Measurements from ENCODE around the gene LRMDA. TPM values are rescaled to one million over a fixed set of nuclear protein-coding genes. Genes with fewer than 3 reads are reported as not detected.

The LRMDA gene
- total RNA-seq, 1 donor from 2014 or later = 7.3 TPM

DNA sequence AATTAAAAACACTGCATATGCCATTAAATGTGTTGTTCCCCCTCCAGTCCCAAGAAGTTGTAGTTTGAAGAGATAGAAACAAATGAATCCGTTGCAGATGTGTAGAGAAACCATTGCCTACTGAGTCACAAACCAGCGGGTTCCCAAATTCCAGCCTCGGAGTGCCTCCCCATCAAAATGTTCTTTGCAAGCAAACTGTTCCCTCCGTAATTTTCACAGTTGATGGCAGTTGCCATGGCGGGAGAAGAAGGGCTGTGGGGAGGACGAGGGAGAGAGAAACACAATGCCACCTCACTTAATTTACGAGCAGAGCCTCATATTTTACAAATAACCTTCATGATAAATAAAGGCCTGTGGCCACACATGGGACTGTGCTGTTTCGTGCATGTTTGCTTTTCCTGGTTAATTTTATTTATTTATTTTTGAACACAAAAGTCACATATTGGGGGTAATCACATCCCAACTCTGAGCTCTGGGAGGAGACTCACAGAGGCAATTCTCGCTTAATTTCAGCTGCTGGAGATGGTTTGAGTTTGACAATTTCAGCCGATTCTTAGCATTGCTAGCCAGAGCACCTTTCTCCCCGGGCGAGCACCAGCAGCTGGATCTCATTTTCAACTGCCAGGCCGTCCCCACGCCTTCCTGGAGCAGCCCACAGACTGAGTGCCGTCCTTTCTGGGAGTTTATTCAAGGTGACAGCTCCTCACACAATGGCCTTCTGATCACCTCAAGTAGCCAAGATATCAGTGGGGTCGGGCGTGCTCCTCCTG lies 1122.0 kb downstream of the LRMDA start:
- Histone ChIP-seq H3K9me3 (ENCODE audit: control insufficient read depth in 3 of 3, low read length in 3 of 3) (no peaks in the 10 kb centered on the region), H3K4me1 (ENCODE audit: control insufficient read depth in 3 of 3, insufficient read depth in 3 of 3, low read length in 3 of 3) (peaks cover 0 to 3% (median 0%) of the 10 kb centered on the region in 3 donors), H3K9ac (ENCODE audit: low read depth in 1 of 3, low read length in 3 of 3) (no peak overlapping the region), H3K27me3 (ENCODE audit: control insufficient read depth in 3 of 3, insufficient read depth in 3 of 3, low read length in 3 of 3) (no peaks in the 10 kb centered on the region), H3K27ac (ENCODE audit: low read depth, low read length) (no peak overlapping the region), H3K36me3 (ENCODE audit: control insufficient read depth in 3 of 3, insufficient read depth in 3 of 3, low read length in 3 of 3) (no peaks in the 10 kb centered on the region), H3K4me3 (ENCODE audit: low read length in 3 of 3) (no peak overlapping the region)

DNA sequence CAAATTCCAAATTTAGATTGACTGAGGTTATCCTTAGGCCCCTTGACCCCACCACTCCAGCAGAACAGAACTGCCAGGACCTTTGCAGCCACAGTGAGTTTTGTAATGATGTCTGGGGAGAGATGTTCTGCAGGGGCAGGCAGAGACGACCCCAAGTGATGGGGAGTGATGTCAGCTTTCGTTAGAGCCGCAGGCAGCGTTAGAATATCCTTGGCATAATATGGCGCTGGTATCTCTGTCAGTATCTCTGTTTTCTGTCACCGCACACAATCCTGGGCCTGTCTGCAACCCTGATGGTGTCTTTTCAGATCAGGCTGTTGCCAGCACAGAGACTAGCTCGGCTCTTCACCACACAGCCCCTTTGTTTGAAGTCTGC lies 1122.6 kb downstream of the LRMDA start:
- no peak overlapping the region for H3K27ac ChIP-seq (ENCODE audit: low read depth, low read length)
- no peaks in the 10 kb centered on the region for H3K27me3 ChIP-seq (ENCODE audit: control insufficient read depth in 3 of 3, insufficient read depth in 3 of 3, low read length in 3 of 3)
- no peak overlapping the region for H3K9ac ChIP-seq (ENCODE audit: low read depth in 1 of 3, low read length in 3 of 3)
- H3K4me1 ChIP-seq (ENCODE audit: control insufficient read depth in 3 of 3, insufficient read depth in 3 of 3, low read length in 3 of 3) = peaks cover 0 to 3% (median 0%) of the 10 kb centered on the region in 3 donors
- no peaks in the 10 kb centered on the region for H3K36me3 ChIP-seq (ENCODE audit: control insufficient read depth in 3 of 3, insufficient read depth in 3 of 3, low read length in 3 of 3)
- H3K9me3 ChIP-seq (ENCODE audit: control insufficient read depth in 3 of 3, low read length in 3 of 3) = no peaks in the 10 kb centered on the region
- H3K4me3 ChIP-seq (ENCODE audit: low read length in 3 of 3) = no peak overlapping the region

DNA sequence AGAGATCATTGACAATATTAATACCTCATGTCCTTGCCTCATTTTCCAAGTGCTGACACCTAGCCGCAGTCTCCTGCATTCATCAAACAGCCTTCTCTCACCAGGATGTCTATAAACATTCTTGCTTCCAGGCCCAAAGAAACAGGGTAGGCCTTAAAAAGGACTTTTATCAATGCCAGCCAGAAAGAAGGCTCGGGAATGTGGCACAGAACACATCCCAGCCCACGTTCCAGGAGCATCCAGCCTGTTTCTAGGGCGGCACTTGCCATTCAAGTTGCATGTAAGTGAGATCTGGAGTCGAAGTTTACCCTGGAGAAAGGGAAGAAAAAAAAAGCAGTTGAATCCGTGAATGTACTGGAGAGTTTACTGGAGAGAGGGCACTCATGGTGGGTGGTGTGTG lies 1123.1 kb downstream of the LRMDA start:
- H3K36me3 ChIP-seq (ENCODE audit: control insufficient read depth in 3 of 3, insufficient read depth in 3 of 3, low read length in 3 of 3) = no peaks in the 10 kb centered on the region
- no peaks in the 10 kb centered on the region for H3K27me3 ChIP-seq (ENCODE audit: control insufficient read depth in 3 of 3, insufficient read depth in 3 of 3, low read length in 3 of 3)
- peaks cover 0 to 3% (median under 1%) of the 10 kb centered on the region in 3 donors for H3K4me1 ChIP-seq (ENCODE audit: control insufficient read depth in 3 of 3, insufficient read depth in 3 of 3, low read length in 3 of 3)
- H3K27ac ChIP-seq (ENCODE audit: low read depth, low read length) = no peak overlapping the region
- no peaks in the 10 kb centered on the region for H3K9me3 ChIP-seq (ENCODE audit: control insufficient read depth in 3 of 3, low read length in 3 of 3)
- no peak overlapping the region for H3K4me3 ChIP-seq (ENCODE audit: low read length in 3 of 3)
- no peak overlapping the region for H3K9ac ChIP-seq (ENCODE audit: low read depth in 1 of 3, low read length in 3 of 3)

DNA sequence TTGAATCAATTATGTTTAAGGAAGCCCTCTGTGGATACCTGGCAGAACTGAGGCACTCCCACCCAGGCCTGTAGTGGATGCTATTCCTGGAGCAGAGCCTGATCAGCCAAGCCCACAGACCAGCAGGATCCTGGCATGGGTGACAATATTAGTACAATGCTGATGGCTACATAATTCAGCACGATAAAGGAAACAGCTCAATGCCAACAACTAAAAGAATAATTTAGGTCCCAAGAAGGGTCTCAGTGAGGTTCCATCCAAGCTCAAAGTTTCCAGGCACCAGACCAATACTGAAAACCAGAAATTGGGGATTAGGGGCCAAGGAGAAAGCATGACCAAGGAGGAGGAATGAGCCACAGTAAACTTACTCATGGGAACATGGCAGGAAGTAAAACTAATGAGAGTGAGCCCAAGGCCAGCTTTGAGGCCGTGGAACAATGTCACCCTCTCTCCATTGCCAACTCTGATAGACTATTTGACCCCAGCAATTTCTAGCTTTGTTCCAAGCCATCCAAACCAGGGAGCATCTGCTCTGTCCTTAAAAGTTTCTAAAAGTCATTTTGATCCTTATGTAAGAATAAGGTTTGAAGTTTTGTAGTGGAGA lies 1123.7 kb downstream of the LRMDA start:
- Histone ChIP-seq H3K4me3 (ENCODE audit: low read length in 3 of 3) (no peak overlapping the region), H3K9me3 (ENCODE audit: control insufficient read depth in 3 of 3, low read length in 3 of 3) (no peaks in the 10 kb centered on the region), H3K4me1 (ENCODE audit: control insufficient read depth in 3 of 3, insufficient read depth in 3 of 3, low read length in 3 of 3) (peaks cover 3 to 10% (median 3%) of the 10 kb centered on the region in 3 donors), H3K36me3 (ENCODE audit: control insufficient read depth in 3 of 3, insufficient read depth in 3 of 3, low read length in 3 of 3) (no peaks in the 10 kb centered on the region), H3K27me3 (ENCODE audit: control insufficient read depth in 3 of 3, insufficient read depth in 3 of 3, low read length in 3 of 3) (no peaks in the 10 kb centered on the region), H3K27ac (ENCODE audit: low read depth, low read length) (no peak overlapping the region), H3K9ac (ENCODE audit: low read depth in 1 of 3, low read length in 3 of 3) (no peak overlapping the region)

DNA sequence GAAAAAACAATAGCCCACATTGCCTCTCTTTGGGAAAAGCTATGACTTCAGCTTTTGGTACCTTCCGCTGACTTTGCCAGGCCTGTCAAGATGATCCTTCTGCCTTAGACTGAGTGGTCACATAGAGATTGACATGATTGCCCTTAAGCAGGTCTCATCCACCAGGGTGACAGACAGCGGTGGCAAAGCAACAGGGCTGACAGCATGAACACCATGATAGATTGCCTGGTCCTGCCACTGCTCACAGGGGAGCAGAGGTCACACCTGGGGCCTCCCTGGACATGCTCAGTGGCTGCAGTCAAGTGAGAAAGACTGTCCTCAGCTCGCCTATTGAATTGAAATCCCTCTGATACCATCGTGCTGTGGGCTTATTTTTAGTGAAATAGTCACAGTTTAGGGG lies 1125.9 kb downstream of the LRMDA start:
- no peak overlapping the region for H3K9ac ChIP-seq (ENCODE audit: low read depth in 1 of 3, low read length in 3 of 3)
- H3K4me1 ChIP-seq (ENCODE audit: control insufficient read depth in 3 of 3, insufficient read depth in 3 of 3, low read length in 3 of 3) = peaks cover 3 to 12% (median 4%) of the 10 kb centered on the region in 3 donors
- H3K27me3 ChIP-seq (ENCODE audit: control insufficient read depth in 3 of 3, insufficient read depth in 3 of 3, low read length in 3 of 3) = no peaks in the 10 kb centered on the region
- H3K4me3 ChIP-seq (ENCODE audit: low read length in 3 of 3) = no peak overlapping the region
- no peaks in the 10 kb centered on the region for H3K36me3 ChIP-seq (ENCODE audit: control insufficient read depth in 3 of 3, insufficient read depth in 3 of 3, low read length in 3 of 3)
- H3K9me3 ChIP-seq (ENCODE audit: control insufficient read depth in 3 of 3, low read length in 3 of 3) = no peaks in the 10 kb centered on the region
- H3K27ac ChIP-seq (ENCODE audit: low read depth, low read length) = no peak overlapping the region

DNA sequence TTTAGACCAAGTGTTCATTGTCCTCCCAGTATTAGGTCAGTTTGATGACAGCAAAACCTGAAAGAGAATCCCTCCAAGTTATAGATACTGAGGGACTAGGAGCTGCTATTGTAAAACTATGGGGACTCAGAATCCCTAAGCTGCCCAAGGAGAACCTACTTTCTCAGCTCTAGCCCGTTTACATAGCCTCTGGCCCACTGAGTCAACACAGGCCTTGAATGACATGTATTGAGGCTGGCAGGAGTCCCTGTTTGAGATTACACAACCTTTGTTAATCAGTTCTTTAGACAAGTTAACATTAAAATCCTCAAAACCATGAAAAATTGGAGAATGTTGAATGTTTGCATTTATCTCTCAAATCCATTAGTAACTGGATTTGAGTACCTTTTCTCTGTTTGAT lies 1127.2 kb downstream of the LRMDA start:
- H3K4me3 ChIP-seq (ENCODE audit: low read length in 3 of 3) = no peak overlapping the region
- H3K27me3 ChIP-seq (ENCODE audit: control insufficient read depth in 3 of 3, insufficient read depth in 3 of 3, low read length in 3 of 3) = no peaks in the 10 kb centered on the region
- no peaks in the 10 kb centered on the region for H3K9me3 ChIP-seq (ENCODE audit: control insufficient read depth in 3 of 3, low read length in 3 of 3)
- no peaks in the 10 kb centered on the region for H3K36me3 ChIP-seq (ENCODE audit: control insufficient read depth in 3 of 3, insufficient read depth in 3 of 3, low read length in 3 of 3)
- no peak overlapping the region for H3K27ac ChIP-seq (ENCODE audit: low read depth, low read length)
- H3K4me1 ChIP-seq (ENCODE audit: control insufficient read depth in 3 of 3, insufficient read depth in 3 of 3, low read length in 3 of 3) = peaks cover 3 to 12% (median 4%) of the 10 kb centered on the region in 3 donors
- no peak overlapping the region for H3K9ac ChIP-seq (ENCODE audit: low read depth in 1 of 3, low read length in 3 of 3)

DNA sequence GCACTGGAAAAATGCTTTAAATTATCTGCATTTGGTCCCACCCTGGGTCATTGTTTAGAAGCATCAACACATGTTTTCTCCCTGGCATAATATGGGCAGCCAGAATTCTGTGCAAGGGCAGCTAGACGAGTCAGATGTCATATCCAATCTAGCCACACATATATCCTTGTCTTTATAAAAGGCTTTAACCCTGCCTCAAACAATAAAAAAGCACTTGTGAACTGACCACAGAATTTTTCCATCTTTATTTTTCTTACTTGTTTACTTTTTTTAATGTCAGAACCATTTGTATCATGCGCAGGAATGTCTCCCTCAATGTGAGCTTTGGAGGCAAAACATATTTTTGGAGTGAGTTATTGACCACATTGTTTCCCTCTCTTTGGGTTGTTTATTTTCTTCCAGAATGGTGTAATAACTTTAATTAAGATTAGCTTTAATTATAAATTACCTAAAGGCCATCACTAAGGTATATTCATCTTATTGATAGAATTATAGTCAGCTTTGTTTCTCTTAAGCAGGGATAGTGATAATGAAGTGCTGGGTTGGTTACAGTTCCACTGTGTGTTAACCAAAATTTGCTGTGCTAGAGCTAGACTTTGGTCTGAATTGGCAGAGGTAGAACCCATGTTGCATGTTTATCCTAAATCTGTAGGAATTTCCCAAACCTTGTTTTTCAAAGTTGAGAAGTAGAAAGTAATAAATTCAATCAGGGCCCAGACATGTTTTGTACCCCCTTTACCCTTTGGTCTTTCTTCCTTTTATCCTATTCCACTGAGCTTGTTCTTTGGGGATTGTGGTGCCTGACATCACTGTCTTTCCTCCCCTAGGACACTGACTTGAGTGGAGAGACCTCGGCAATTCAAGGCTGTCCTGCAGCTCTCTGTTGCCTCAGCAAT lies 1127.8 kb downstream of the LRMDA start:
- H3K27ac ChIP-seq (ENCODE audit: low read depth, low read length) = no peak overlapping the region
- no peaks in the 10 kb centered on the region for H3K27me3 ChIP-seq (ENCODE audit: control insufficient read depth in 3 of 3, insufficient read depth in 3 of 3, low read length in 3 of 3)
- H3K4me3 ChIP-seq (ENCODE audit: low read length in 3 of 3) = no peak overlapping the region
- H3K9me3 ChIP-seq (ENCODE audit: control insufficient read depth in 3 of 3, low read length in 3 of 3) = no peaks in the 10 kb centered on the region
- H3K9ac ChIP-seq (ENCODE audit: low read depth in 1 of 3, low read length in 3 of 3) = no peak overlapping the region
- no peaks in the 10 kb centered on the region for H3K36me3 ChIP-seq (ENCODE audit: control insufficient read depth in 3 of 3, insufficient read depth in 3 of 3, low read length in 3 of 3)
- H3K4me1 ChIP-seq (ENCODE audit: control insufficient read depth in 3 of 3, insufficient read depth in 3 of 3, low read length in 3 of 3) = peaks cover 3 to 12% (median 4%) of the 10 kb centered on the region in 3 donors

DNA sequence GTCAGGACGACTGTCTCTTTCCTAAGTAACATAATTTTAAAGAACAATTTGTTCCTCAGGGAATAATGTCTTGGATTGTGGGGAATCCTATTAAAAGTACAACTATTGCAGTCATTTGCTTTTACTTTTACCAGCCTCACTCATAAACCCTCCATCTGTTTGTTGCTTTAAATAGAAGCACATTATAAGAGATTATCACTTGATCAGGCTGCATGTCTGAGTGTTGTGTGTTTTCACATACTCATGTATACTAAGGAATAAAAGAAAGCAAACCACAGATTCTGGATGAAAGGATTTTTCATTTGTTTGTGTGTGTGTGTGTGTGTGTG lies 1128.4 kb downstream of the LRMDA start:
- no peaks in the 10 kb centered on the region for H3K9me3 ChIP-seq (ENCODE audit: control insufficient read depth in 3 of 3, low read length in 3 of 3)
- no peaks in the 10 kb centered on the region for H3K36me3 ChIP-seq (ENCODE audit: control insufficient read depth in 3 of 3, insufficient read depth in 3 of 3, low read length in 3 of 3)
- H3K4me1 ChIP-seq (ENCODE audit: control insufficient read depth in 3 of 3, insufficient read depth in 3 of 3, low read length in 3 of 3) = peaks cover 3 to 9% (median 4%) of the 10 kb centered on the region in 3 donors
- no peak overlapping the region for H3K27ac ChIP-seq (ENCODE audit: low read depth, low read length)
- no peak overlapping the region for H3K9ac ChIP-seq (ENCODE audit: low read depth in 1 of 3, low read length in 3 of 3)
- H3K27me3 ChIP-seq (ENCODE audit: control insufficient read depth in 3 of 3, insufficient read depth in 3 of 3, low read length in 3 of 3) = no peaks in the 10 kb centered on the region
- H3K4me3 ChIP-seq (ENCODE audit: low read length in 3 of 3) = no peak overlapping the region

DNA sequence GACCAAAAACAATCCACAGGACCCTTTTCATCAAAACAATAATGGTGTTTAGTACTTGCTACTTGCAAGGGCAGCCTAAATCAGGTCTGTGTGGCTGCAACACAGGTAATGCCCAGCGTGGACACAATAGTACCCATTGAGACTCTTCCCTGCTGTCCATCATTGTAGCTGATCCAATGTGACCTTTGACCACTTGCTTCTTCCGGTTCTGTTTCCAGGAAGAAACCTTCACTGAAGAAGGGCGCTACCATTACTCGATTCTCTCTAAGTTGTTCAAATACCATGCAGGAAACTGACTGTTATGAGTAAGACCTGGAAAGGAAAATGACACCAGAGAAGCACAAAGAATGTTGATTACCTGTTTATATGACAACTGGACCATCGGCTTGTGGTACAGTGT lies 1128.9 kb downstream of the LRMDA start:
- H3K27me3 ChIP-seq (ENCODE audit: control insufficient read depth in 3 of 3, insufficient read depth in 3 of 3, low read length in 3 of 3) = no peaks in the 10 kb centered on the region
- no peaks in the 10 kb centered on the region for H3K9me3 ChIP-seq (ENCODE audit: control insufficient read depth in 3 of 3, low read length in 3 of 3)
- no peak overlapping the region for H3K9ac ChIP-seq (ENCODE audit: low read depth in 1 of 3, low read length in 3 of 3)
- H3K27ac ChIP-seq (ENCODE audit: low read depth, low read length) = no peak overlapping the region
- no peaks in the 10 kb centered on the region for H3K36me3 ChIP-seq (ENCODE audit: control insufficient read depth in 3 of 3, insufficient read depth in 3 of 3, low read length in 3 of 3)
- peaks cover 3 to 9% (median 4%) of the 10 kb centered on the region in 3 donors for H3K4me1 ChIP-seq (ENCODE audit: control insufficient read depth in 3 of 3, insufficient read depth in 3 of 3, low read length in 3 of 3)
- no peak overlapping the region for H3K4me3 ChIP-seq (ENCODE audit: low read length in 3 of 3)

DNA sequence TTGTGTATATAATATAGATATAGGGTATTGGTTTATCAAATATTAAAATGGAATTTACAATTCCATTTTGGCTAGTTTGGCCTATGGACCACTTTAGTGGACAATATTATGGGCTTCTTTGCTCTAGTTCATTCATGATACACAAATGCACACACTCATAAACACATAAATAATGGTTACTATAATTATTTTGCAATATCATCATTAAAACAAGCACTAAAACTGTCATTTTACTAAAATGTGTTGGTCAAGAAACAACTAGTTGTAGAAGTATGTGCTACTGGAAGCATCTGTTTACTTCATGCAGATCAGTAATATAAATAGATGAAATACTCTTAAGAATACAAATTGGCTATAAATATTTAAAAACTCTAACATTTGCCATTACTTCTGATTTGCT lies 1131.9 kb downstream of the LRMDA start:
- H3K4me3 ChIP-seq (ENCODE audit: low read length in 3 of 3) = no peak overlapping the region
- H3K27ac ChIP-seq (ENCODE audit: low read depth, low read length) = no peak overlapping the region
- no peaks in the 10 kb centered on the region for H3K36me3 ChIP-seq (ENCODE audit: control insufficient read depth in 3 of 3, insufficient read depth in 3 of 3, low read length in 3 of 3)
- no peak overlapping the region for H3K9ac ChIP-seq (ENCODE audit: low read depth in 1 of 3, low read length in 3 of 3)
- H3K9me3 ChIP-seq (ENCODE audit: control insufficient read depth in 3 of 3, low read length in 3 of 3) = no peaks in the 10 kb centered on the region
- peaks cover 3 to 9% (median 4%) of the 10 kb centered on the region in 3 donors for H3K4me1 ChIP-seq (ENCODE audit: control insufficient read depth in 3 of 3, insufficient read depth in 3 of 3, low read length in 3 of 3)
- no peaks in the 10 kb centered on the region for H3K27me3 ChIP-seq (ENCODE audit: control insufficient read depth in 3 of 3, insufficient read depth in 3 of 3, low read length in 3 of 3)
